GM12878 (cell line): Measurements from ENCODE around the gene MUC5AC. TPM values are rescaled to one million over a fixed set of nuclear protein-coding genes. Genes with fewer than 3 reads are reported as not detected.

Experiments used
- ATAC-seq: fragments of 200-7000 bp; cut with Tn5 transposase; 3 replicates; pipeline ENCODE4 v1.9.1; 2020; ENCODE audit warnings: mild to moderate bottlenecking, moderate library complexity
- BruUV-seq: library from RNA; stranded (reverse); fragments of 400-500 nt; replicated peaks from 2 replicates; lab custom pipeline; 2021; lab: Mats Ljungman, UMichigan
- CTCF ChIA-PET: fragments of 300-600 bp; sonication (Branson Sonifier 250); formaldehyde crosslinking; extraction: SDS; loops from one replicate; lab custom pipeline; 2021; ENCODE audit warnings: inconsistent platforms; lab: Yijun Ruan, JAX
- POLR2A ChIA-PET: fragments of 350-600 bp; formaldehyde crosslinking; extraction: SDS; loops from one replicate; lab custom pipeline; 2021; ENCODE audit warnings: inconsistent platforms; lab: Charles Lee
- RAD21 ChIA-PET: fragments of 300-600 bp; sonication (Branson Sonifier 250); formaldehyde crosslinking; loops from one replicate; lab custom pipeline; 2023; ENCODE audit warnings: antibody characterized with exemption; ENCODE audit not compliant: unreplicated experiment; lab: Charles Lee
- SMC1A ChIA-PET: fragments of 300-600 bp; sonication (Branson Sonifier 250); formaldehyde crosslinking; loops from one replicate; lab custom pipeline; 2023; ENCODE audit not compliant: unreplicated experiment, uncharacterized antibody; lab: Charles Lee
- DNase-seq: peaks from one replicate; pipeline ENCODE4 v3.0.0-alpha.2; 2011; ENCODE audit warnings: low read depth, low spot score
- FAIRE-seq: peaks from 3 replicates; lab custom pipeline; 2011; peaks lifted over from hg19 to GRCh38; lab: Jason Lieb, UNC
- H2AFZ ChIP-seq: 2 replicates; pipeline ENCODE4 v1.6.0; 2011; ENCODE audit warnings: low read depth, low read length, control low read depth; ENCODE audit not compliant: control insufficient read depth
- H3K27ac ChIP-seq: 2 replicates; pipeline ENCODE4 v1.5.1; 2011; ENCODE audit warnings: control low read depth; ENCODE audit not compliant: control insufficient read depth, insufficient read depth
- H3K27me3 ChIP-seq, 2 experiments: replicated peaks in 1 of 2; 2 replicates each; pipeline versions ENCODE4 v1.6.0 to v1.6.1; 2011; ENCODE audit warnings: low read length in 1 of 2; ENCODE audit not compliant: control insufficient read depth in 2 of 2, insufficient read depth in 2 of 2
- H3K36me3 ChIP-seq, 2 experiments: 2 replicates each; pipeline ENCODE4 v1.5.1; 2011; ENCODE audit warnings: low read length in 1 of 2; ENCODE audit not compliant: control insufficient read depth in 2 of 2, insufficient read depth in 2 of 2
- H3K4me1 ChIP-seq: 2 replicates; pipeline ENCODE4 v1.6.1; 2011; ENCODE audit warnings: mild to moderate bottlenecking, low read length, moderate library complexity, mixed read lengths; ENCODE audit not compliant: control insufficient read depth, insufficient read depth
- H3K4me2 ChIP-seq: 2 replicates; pipeline ENCODE4 v1.6.0; 2011; ENCODE audit warnings: control low read depth; ENCODE audit not compliant: control insufficient read depth, insufficient read depth
- H3K4me3 ChIP-seq: fragments of 200-600 bp; sonication (generic); 2 replicates; pipeline ENCODE4 v1.5.1; 2016
- H3K79me2 ChIP-seq: 2 replicates; pipeline ENCODE4 v1.6.0; 2011; ENCODE audit warnings: low read length; ENCODE audit not compliant: control insufficient read depth, insufficient read depth
- H3K9ac ChIP-seq: 2 replicates; pipeline ENCODE4 v1.8.0; 2011; ENCODE audit warnings: low read length, control low read depth, mixed read lengths; ENCODE audit not compliant: control insufficient read depth, insufficient read depth
- H3K9me3 ChIP-seq: replicated peaks from 3 replicates; pipeline ENCODE4 v1.5.1; 2011; ENCODE audit warnings: mild to moderate bottlenecking, low read length; ENCODE audit not compliant: control insufficient read depth, insufficient read depth
- H4K20me1 ChIP-seq: 2 replicates; pipeline ENCODE4 v1.6.0; 2011; ENCODE audit not compliant: control insufficient read depth, insufficient read depth
- CBX3 ChIP-seq: fragments of 200-600 bp; sonication (generic); IDR thresholded peaks from 2 replicates; pipeline ENCODE4 v1.6.1; 2016; ENCODE audit warnings: low read depth, borderline replicate concordance
- FOS ChIP-seq: IDR thresholded peaks from 3 replicates; pipeline ENCODE4 v1.6.1; 2011; ENCODE audit warnings: borderline replicate concordance; ENCODE audit not compliant: insufficient read length; ENCODE audit errors: extremely low read depth
- LARP7 ChIP-seq: fragments of 450-650 bp; IDR thresholded peaks from 2 replicates; pipeline ENCODE4 v1.6.1; 2017; ENCODE audit warnings: mild to moderate bottlenecking
- MEF2A ChIP-seq: IDR thresholded peaks from 2 replicates; pipeline ENCODE4 v1.6.1; 2011; ENCODE audit warnings: low read depth, mild to moderate bottlenecking, low read length, moderate library complexity; ENCODE audit not compliant: insufficient read depth
- NFXL1 ChIP-seq: fragments of 450-650 bp; IDR thresholded peaks from 2 replicates; pipeline ENCODE4 v1.6.1; 2017; ENCODE audit warnings: antibody characterized with exemption, mild to moderate bottlenecking, borderline replicate concordance
- NR2F1 ChIP-seq: fragments of 450-650 bp; conservative IDR thresholded peaks from 2 replicates; pipeline ENCODE4 v1.6.1; 2017; ENCODE audit warnings: mild to moderate bottlenecking
- PAX5 ChIP-seq: IDR thresholded peaks from 2 replicates; pipeline ENCODE4 v1.6.1; 2011; ENCODE audit warnings: low read depth, low read length, borderline replicate concordance
- YBX1 ChIP-seq: fragments of 450-650 bp; IDR thresholded peaks from 2 replicates; pipeline ENCODE4 v1.6.1; 2016; ENCODE audit warnings: antibody characterized with exemption
- WGBS: methylation state at CpG from one replicate; pipeline ENCODE4 v1.1.6; 2016; ENCODE audit warnings: low lambda C conversion rate; ENCODE audit not compliant: insufficient replicate concordance, insufficient coverage; ENCODE audit errors: missing lambda C conversion rate; 5-methylcytosine and 5-hydroxymethylcytosine counted together
- in situ Hi-C: fragments of 300-500 bp; cut with MboI; formaldehyde crosslinking; loops from 9 replicates; pipeline ENCODE4 v1.14.3; 2018; ENCODE audit warnings: mixed read lengths
- intact Hi-C: fragments of 100-400 bp; cut with micrococcal nuclease; formaldehyde crosslinking; loops from one replicate; pipeline ENCODE4 v1.14.2; 2022; ENCODE audit not compliant: unreplicated experiment
- polyA plus RNA-seq, 11 experiments: library from polyadenylated mRNA; depleted of rRNA in 4 of 11; unstranded in 6 of 11; stranded (reverse) in 5 of 11; fragments of >200 nt; fragmentation: Nextera tagmentation in 4 of 11; fragmentation: Illumina TruSeq in 1 of 11; extraction: Ambion mirVana in 4 of 11; extraction: Trizol in 1 of 11; gene quantifications; 1 replicate in 1 of 11; 2 replicates in 10 of 11; pipeline versions ENCODE4 v1.2.1 to v1.2.3, GENCODE V29; 2011 to 2016; ENCODE audit warnings: inconsistent platforms in 2 of 11, missing spikeins in 2 of 11, low read depth in 1 of 11
- total RNA-seq, 4 experiments: library from RNA; depleted of rRNA in 3 of 4; stranded (reverse); fragments of >200 nt in 3 of 4; fragmentation: Illumina TruSeq in 1 of 4; extraction: Trizol in 1 of 4; gene quantifications; 2 replicates each; pipeline versions ENCODE4 v1.2.1 to v1.2.3, GENCODE V29; 2013 to 2021
- TF ChIP-seq, protein P1 (sequence below): fragments of 450-650 bp; IDR thresholded peaks from 2 replicates; pipeline ENCODE4 v1.6.1; 2017; ENCODE audit warnings: borderline replicate concordance
- TF ChIP-seq, protein P2 (sequence below): IDR thresholded peaks from 2 replicates; pipeline ENCODE4 v1.6.1; 2011; ENCODE audit warnings: low read depth, low read length, improper control_type of control experiment, borderline replicate concordance
- TF ChIP-seq, protein P3 (sequence below): fragments of 450-650 bp; IDR thresholded peaks from 2 replicates; pipeline ENCODE4 v1.6.1; 2016; ENCODE audit warnings: mild to moderate bottlenecking, moderate library complexity, borderline replicate concordance
- TF ChIP-seq, protein P4 (sequence below): IDR thresholded peaks from 2 replicates; pipeline ENCODE4 v1.6.1; 2011; ENCODE audit warnings: low read depth, mild to moderate bottlenecking, low read length, moderate library complexity, borderline replicate concordance; ENCODE audit errors: extremely low read depth

The MUC5AC gene
- total and polyA plus RNA-seq, 10 of the 15 experiments (the other 5 are each of a cell fraction or from before 2014, with no cell fraction given): under 0.01 to 0.01 TPM; not detected in 8

DNA sequence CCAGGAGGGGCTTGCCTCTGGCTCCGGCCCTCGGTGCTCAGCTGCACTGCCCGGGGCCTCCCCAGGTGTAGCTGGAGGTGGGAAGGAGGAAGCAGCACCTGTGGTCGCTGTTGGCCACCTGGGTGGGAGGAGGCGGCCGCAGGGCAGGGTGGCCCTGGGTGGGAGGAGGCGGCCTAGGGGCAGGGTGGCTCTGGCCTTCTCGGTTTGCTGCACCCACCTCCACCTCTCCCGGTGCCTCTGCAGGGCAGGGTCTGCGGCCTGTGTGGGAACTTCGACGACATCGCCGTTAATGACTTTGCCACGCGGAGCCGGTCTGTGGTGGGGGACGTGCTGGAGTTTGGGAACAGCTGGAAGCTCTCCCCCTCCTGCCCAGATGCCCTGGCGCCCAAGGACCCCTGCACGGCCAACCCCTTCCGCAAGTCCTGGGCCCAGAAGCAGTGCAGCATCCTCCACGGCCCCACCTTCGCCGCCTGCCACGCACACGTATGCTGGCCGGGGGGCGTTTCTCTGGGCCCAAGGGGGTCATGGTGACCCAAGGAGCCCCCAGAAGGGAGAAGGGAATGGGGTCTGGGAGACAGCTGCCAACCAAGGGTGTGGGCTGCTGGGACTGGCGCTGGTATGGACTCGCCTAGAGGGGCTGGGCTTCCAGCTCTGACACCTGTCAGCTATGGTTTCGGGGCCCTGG lies 20.6 kb downstream of the MUC5AC start:
- DNase-seq: no peak
- WGBS: 69% methylated on average over 28 of the region's 31 CpGs
- ChIA-PET SMC1A (no interaction called here), RAD21 (no interaction called here), POLR2A (no interaction called here), CTCF (no interaction called here)
- Histone ChIP-seq H3K27me3 (no peaks in the 10 kb centered on the region), H3K4me2 (no peak overlapping the region), H2AFZ (no peak overlapping the region), H3K27ac (no peak overlapping the region), H3K4me1 (no peaks in the 10 kb centered on the region), H3K79me2 (no peaks in the 10 kb centered on the region), H4K20me1 (no peaks in the 10 kb centered on the region), H3K36me3 (no peaks in the 10 kb centered on the region), H3K9me3 (no peaks in the 10 kb centered on the region; the same call in 2 of the 3 replicates), H3K9ac (no peak overlapping the region), H3K4me3 (no peak overlapping the region)
- no peak for FAIRE-seq
- TF ChIP-seq FOS (no peak), NFXL1 (no peak), MEF2A (no peak), NR2F1 (no peak), PAX5 (no peak), LARP7 (no peak), CBX3 (no peak), YBX1 (no peak)
- TF ChIP-seq, protein P1, sequence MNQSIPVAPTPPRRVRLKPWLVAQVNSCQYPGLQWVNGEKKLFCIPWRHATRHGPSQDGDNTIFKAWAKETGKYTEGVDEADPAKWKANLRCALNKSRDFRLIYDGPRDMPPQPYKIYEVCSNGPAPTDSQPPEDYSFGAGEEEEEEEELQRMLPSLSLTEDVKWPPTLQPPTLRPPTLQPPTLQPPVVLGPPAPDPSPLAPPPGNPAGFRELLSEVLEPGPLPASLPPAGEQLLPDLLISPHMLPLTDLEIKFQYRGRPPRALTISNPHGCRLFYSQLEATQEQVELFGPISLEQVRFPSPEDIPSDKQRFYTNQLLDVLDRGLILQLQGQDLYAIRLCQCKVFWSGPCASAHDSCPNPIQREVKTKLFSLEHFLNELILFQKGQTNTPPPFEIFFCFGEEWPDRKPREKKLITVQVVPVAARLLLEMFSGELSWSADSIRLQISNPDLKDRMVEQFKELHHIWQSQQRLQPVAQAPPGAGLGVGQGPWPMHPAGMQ: no peak
- TF ChIP-seq, protein P2, sequence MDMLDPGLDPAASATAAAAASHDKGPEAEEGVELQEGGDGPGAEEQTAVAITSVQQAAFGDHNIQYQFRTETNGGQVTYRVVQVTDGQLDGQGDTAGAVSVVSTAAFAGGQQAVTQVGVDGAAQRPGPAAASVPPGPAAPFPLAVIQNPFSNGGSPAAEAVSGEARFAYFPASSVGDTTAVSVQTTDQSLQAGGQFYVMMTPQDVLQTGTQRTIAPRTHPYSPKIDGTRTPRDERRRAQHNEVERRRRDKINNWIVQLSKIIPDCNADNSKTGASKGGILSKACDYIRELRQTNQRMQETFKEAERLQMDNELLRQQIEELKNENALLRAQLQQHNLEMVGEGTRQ: no peak
- TF ChIP-seq, protein P3, sequence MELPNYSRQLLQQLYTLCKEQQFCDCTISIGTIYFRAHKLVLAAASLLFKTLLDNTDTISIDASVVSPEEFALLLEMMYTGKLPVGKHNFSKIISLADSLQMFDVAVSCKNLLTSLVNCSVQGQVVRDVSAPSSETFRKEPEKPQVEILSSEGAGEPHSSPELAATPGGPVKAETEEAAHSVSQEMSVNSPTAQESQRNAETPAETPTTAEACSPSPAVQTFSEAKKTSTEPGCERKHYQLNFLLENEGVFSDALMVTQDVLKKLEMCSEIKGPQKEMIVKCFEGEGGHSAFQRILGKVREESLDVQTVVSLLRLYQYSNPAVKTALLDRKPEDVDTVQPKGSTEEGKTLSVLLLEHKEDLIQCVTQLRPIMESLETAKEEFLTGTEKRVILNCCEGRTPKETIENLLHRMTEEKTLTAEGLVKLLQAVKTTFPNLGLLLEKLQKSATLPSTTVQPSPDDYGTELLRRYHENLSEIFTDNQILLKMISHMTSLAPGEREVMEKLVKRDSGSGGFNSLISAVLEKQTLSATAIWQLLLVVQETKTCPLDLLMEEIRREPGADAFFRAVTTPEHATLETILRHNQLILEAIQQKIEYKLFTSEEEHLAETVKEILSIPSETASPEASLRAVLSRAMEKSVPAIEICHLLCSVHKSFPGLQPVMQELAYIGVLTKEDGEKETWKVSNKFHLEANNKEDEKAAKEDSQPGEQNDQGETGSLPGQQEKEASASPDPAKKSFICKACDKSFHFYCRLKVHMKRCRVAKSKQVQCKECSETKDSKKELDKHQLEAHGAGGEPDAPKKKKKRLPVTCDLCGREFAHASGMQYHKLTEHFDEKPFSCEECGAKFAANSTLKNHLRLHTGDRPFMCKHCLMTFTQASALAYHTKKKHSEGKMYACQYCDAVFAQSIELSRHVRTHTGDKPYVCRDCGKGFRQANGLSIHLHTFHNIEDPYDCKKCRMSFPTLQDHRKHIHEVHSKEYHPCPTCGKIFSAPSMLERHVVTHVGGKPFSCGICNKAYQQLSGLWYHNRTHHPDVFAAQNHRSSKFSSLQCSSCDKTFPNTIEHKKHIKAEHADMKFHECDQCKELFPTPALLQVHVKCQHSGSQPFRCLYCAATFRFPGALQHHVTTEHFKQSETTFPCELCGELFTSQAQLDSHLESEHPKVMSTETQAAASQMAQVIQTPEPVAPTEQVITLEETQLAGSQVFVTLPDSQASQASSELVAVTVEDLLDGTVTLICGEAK: no peak
- TF ChIP-seq, protein P4, sequence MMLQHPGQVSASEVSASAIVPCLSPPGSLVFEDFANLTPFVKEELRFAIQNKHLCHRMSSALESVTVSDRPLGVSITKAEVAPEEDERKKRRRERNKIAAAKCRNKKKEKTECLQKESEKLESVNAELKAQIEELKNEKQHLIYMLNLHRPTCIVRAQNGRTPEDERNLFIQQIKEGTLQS: no peak
- BruUV-seq: no TSS peak
- in situ Hi-C loops: no loop called here
- ATAC-seq: no peak
- intact Hi-C loops: no loop called here
